ENCODE measurements around the gene TMCC1.

The TMCC1 gene

GRCh38 chr3:129603561-129603942, 290.0 kb downstream of the TMCC1 start:
- TF ChIP-seq CTCF (conservative IDR thresholded peaks at IDR 0.05): no peak
- no peak overlapping the region for H3K27ac ChIP-seq

- no peak for TF ChIP-seq CTCF (conservative IDR thresholded peaks at IDR 0.05)
- H3K27ac ChIP-seq: no peak overlapping the region
These were observed 290.6 kb downstream of the TMCC1 start for GRCh38 chr3:129602730-129603560.

- no peak for TF ChIP-seq CTCF (conservative IDR thresholded peaks at IDR 0.05)
- no peak overlapping the region for H3K27ac ChIP-seq
These were observed 291.2 kb downstream of the TMCC1 start for GRCh38 chr3:129602309-129602708.

- H3K27ac ChIP-seq: no peak overlapping the region
- no peak for TF ChIP-seq CTCF (conservative IDR thresholded peaks at IDR 0.05)
These were observed 291.8 kb downstream of the TMCC1 start for GRCh38 chr3:129601713-129602112.

GRCh38 chr3:129600348-129600747, 293.2 kb downstream of the TMCC1 start:
- TF ChIP-seq CTCF (conservative IDR thresholded peaks at IDR 0.05): no peak
- no peak overlapping the region for H3K27ac ChIP-seq

GRCh38 chr3:129599607-129600006, 293.9 kb downstream of the TMCC1 start:
- H3K27ac ChIP-seq: no peak overlapping the region

GRCh38 chr3:129599073-129599472, 294.4 kb downstream of the TMCC1 start:
- H3K27ac ChIP-seq: no peak overlapping the region
- TF ChIP-seq CTCF (conservative IDR thresholded peaks at IDR 0.05): no peak

More at GRCh38 chr3:129599607-129600006, 293.9 kb downstream of the TMCC1 start:
- TF ChIP-seq CTCF (conservative IDR thresholded peaks at IDR 0.05): no peak
